Activated CD8-positive, alpha-beta memory T cell treated with anti-CD3 and anti-CD28 coated beads for 36 hours (primary cell): ENCODE measurements around the gene CLPX. TPM values are rescaled to one million over a fixed set of nuclear protein-coding genes. Genes with fewer than 3 reads are reported as not detected.
"Not testable (repeated sequence)": the region's sequence is repeated elsewhere in the genome, so short reads cannot be mapped to it uniquely, and the experiment has no call there.

Experiments
- CTCF ChIA-PET: fragments of 350-600 bp; sonication (Branson Sonifier 250); formaldehyde crosslinking; loops from one replicate; lab custom pipeline; 2021; ENCODE audit warnings: antibody characterized with exemption; lab: Charles Lee
- POLR2A ChIA-PET: fragments of 350-600 bp; sonication (Branson Sonifier 250); formaldehyde crosslinking; loops from one replicate; lab custom pipeline; 2021; ENCODE audit warnings: antibody characterized with exemption; lab: Charles Lee
- total RNA-seq, 2 experiments: library from RNA; stranded (reverse); gene quantifications; one replicate each; pipeline ENCODE4 v1.2.3, GENCODE V29; 2021

CLPX gene
- total RNA-seq, 2 experiments from 2014 or later: 62.8 to 67.6 TPM

DNA sequence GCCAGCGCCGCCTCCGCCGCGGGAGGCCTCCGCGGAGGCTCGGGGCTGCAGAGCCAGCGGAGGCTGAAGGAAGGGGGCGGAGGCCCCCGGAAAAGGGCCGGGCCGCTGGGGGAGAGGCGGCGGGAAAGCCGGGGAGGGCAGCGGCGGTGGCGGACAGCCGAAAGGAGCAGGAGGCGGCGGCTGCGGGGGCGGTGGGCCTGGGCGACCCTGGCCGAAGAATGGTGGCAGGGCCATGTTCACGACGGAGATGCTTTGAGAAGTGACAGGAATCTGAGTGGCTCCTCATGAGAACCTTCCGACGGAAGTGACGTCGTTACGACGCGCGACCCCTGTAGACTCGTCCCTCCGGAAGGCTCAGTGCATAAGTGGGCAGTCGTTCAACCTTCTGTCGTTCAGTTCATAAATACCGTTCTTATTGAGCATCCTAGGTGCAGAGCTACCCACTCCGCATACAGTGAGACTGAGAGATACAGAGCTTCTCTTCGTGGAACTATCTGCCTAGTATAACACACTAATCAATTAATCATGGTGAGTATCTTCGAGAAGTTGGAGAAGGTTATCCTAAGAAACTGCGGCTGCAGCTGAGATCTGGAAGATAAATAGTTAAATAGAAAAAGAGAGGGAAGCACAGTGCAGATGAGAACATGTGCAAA, 51.5 kb downstream of the CLPX start, which contains the start of gene PDCD7:
Gene PDCD7 (minus strand): TSS at position 261 of the 653 bp plus-strand sequence. CDS start 27 bp downstream, at position 234.
- ChIA-PET CTCF (interaction anchor here (1.0 to 1.3 kb wide), 2 partner anchors 11 to 83 kb away, joined by 3 read pairs; no protein-coding TSS in a partner anchor), POLR2A (interaction anchor here (0.5 to 1.0 kb wide), 5 partner anchors 47 to 383 kb away, joined by 3 to 6 read pairs (median 3); partner anchors contain the start of gene CLPX)

DNA sequence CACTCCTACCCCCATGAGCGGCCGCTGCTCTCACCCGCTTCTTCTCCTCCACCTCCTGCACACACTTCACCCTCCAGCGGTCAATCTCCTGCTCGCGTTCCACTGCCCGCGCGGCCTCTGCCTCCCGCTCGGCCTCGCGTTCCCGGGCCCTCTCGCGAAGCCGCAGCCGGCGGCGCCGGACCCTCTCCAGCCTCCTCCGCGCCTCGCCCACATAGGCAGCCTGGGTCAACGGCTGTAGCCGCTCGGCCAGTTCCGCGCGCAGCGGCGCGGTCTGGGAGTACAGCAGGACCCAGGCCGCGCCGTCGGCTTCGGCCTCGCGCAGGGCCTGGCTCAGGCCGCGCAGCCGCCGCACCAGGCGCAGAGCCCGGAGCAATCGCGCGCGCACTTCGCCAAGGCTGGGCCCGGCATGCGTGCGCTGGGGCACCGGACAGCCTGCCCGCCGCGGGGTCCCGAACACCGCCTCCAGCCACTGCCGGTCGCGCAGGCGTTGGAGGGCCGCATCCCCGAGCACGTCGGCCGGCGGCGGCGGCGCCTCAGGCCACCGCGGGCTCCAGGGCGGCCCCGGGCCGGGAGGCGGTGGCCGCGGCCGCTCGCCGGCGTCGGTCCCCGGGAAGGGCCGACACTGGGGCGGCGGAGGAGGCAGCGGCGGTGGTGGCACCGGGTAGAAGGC, 52.1 kb downstream of the CLPX start:
- ChIA-PET POLR2A (interaction anchor here (0.6 to 1.0 kb wide), 2 partner anchors 15 to 52 kb away, joined by 3 read pairs; partner anchors contain the start of gene CLPX), CTCF (interaction anchor here (1.0 to 1.3 kb wide), 2 partner anchors 12 to 83 kb away, joined by 3 read pairs; no protein-coding TSS in a partner anchor)

DNA sequence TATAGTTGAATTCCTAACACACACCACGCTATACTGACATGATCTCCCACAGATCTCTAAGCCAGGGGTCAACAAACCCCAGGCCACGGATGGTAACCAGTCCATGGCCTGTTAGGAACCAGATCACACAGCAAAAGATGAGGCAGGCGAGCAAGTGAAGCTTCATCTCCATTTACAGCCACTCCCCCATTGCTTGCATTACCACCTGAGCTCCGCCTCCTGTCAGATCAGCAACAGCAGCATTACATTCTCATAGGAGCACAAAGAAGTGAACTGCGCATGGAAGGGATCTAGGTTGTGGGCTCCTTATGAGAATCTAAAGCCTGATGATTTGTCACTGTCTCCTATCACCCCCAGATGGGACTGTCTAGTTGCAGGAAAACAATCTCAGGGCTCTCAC, 54.2 kb downstream of the CLPX start:
- ChIA-PET POLR2A (no interaction called here), CTCF (interaction anchor here (1.1 kb wide), 1 partner anchor 29 kb away, joined by 3 read pairs; no protein-coding TSS in a partner anchor)

DNA sequence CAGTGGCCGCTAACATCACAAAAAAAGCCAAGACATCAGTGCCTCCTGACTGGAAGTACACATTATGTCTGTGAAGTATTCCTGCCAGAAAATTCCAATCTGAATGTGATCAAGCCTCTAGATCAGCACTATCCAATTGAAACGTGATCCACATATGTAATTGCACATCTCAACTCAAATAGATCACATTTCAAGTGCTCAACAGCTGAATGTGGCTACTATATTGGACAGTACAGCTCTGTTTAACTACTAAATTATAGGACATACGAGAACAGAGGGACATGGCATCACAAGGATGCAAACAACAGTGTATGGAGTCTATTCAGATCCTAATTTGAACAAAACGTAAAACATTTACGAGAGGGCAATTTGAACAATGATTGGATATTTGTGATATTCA, 69.6 kb downstream of the CLPX start:
- CTCF ChIA-PET: interaction anchor here (2.0 kb wide), 1 partner anchor 14 kb away, joined by 6 read pairs; no protein-coding TSS in a partner anchor

DNA sequence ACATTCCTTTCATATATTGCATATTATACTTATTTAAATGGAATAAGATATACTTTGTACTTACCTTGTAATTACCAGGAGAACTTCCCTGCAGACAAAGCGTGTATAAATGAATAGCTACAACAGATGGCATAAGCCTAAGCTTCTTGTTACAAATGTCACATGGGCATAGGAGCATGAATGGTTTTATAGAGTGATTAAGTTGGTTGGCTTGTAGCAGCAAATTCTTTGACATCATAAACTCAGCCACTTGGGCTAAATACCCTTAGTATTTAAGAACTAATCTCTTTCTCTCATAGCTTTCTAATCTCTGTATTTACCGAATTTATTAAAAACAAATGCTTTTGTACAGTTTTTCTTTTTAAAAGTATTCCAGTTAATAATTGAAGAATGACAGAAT, 70.1 kb downstream of the CLPX start, which contains the start of gene UBAP1L:
Gene UBAP1L (minus strand): TSS at position 115 of the 400 bp plus-strand sequence. CDS start 8,985 bp downstream, outside the sequence.
- CTCF ChIA-PET: interaction anchor here (0.6 to 2.0 kb wide), 2 partner anchors 14 to 88 kb away, joined by 3 to 6 read pairs; no protein-coding TSS in a partner anchor
- POLR2A ChIA-PET: no interaction called here

More for the DNA sequence above, 69.6 kb downstream of the CLPX start:
- POLR2A ChIA-PET: no interaction called here

DNA sequence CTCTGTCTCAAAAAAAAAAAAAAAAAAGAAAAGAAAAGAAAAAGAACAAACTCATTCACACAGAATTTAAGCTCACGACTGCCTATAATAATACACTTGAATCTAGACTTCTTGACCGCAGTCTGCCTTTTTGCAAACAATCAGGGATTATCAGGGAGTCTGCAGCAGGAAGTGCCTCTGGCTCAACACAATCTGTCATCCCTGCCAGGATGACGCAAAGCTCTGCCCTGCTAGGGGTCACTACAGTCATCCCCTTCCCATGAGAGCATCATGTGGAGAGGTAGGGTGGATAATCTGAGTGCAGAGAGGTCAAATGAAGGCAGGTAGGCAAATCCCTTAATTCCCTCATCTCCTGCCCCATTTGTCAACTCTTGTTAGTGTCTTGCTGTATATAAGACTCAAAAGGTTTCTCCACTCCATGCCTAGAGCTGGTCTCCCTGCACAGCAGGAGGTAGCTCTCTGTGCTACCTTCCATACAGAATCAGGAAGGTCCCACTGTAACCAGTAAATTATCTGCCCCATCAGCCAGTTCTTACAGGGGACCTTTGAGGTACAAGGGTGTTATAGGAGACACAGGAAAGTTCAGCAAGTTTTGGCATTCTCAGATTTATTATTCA, 74.4 kb downstream of the CLPX start:
- ChIA-PET POLR2A (no interaction called here), CTCF (interaction anchor here (0.7 kb wide), 1 partner anchor 84 kb away, joined by 3 read pairs; no protein-coding TSS in a partner anchor)

DNA sequence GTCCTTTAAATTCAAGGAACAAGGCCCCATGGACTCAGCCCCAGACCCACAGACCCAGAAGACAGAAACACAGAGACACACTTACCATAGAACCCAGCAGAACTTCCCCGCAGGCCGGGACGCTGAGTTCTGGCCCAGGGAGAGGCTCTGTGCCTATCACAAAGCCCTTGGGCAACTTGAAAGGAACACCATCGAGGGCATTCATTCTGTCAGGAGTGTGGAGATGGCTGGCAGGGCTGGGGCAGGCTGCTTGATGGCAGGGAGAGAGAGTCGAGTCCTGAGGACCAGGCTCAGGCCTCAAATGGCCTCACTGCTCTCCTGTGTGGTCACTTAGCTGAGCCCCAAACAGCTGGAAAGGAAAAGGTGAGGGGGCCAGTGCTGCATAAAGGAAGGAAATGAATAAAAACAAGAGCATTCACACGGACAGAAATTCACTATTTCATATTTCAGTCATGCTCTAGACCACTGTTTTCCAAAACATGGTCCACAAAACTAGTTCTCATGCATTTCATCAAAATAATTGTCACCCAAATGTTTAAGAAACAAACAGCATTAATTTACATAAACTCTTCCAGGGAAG, 79.0 kb downstream of the CLPX start:
- CTCF ChIA-PET: no interaction called here
- POLR2A ChIA-PET: no interaction called here

DNA sequence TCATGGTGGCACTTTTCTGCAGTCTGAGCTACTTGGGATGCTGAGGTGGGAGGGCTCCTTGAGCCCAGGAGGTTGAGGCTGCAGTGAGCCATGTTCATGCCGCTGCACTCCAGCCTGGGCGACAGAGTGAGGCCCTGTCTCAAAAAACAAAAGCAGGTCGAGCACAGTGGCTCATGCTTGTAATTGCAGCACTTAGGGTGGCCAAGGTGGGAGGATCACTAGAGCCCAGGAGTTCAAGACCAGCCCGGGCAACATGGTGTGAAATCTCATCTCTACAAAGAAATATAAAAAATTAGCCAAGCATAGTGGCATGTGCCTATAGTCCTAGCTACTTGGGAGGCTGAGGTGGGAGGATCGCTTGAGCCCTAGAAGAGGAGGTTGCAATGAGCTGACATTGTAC, 80.1 kb downstream of the CLPX start:
- ChIA-PET POLR2A (no interaction called here), CTCF (no interaction called here)

DNA sequence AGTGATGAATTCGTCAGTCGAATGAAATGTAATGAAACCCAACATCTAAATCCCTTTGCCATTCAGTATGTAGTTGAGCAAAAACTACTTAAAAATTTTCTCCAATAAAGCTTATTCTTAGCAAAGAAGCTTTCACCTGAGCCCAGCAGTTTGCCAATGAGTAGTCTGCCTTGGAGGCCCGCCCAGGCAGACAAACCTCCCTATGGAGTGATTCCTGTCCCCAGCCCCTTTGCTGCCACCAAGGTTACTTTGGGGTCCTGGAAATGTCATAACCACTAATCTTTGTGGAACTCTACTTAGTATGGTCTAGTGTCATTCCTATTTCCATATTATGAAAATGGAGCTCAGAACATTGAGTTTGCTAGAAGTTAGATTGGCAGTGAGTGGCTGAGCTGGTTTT, 82.2 kb downstream of the CLPX start:
- CTCF ChIA-PET: no interaction called here
- POLR2A ChIA-PET: no interaction called here

DNA sequence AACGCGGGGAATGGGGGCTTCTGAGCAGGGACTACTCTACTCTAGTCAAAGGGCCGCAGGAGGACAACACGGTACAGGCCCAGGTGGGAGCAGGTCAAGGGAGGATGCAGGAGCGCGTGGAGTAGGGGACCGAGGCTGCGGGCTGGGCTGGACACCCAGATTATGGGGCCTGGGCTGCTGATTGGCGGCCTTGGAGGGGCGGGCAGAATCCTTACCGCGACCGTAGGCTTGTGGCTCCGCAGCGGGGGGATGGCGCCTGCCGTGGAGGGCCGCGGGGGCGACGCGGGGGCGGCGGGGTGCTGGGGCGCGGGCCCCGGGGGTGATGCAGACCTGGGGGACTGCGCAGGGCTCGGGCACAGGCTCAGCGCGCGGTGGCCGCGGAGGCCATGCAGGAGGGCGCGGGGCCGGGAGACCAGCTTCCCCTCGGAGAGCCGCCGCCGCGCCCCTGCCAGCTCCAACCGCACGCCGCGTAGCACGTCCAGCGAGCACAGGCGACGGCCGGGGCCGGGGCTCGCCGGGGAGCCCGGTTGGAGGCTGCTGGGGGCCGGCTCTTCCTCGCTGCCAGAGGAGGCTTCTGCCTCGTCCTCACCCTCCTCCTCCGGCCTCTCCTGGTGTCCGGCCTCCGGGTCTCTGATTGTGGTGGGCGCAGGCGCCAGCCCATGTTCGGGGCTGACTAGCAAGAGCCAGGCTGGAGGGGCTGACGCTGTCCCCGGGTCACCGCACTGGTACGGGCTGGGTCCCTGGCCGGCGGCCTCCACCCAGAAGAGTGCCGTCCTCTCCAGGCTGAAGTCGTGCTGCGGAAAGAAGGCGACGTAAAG, 83.0 kb downstream of the CLPX start:
- ChIA-PET POLR2A (interaction anchor here (0.5 kb wide), 1 partner anchor 1170 kb away, joined by 5 read pairs; no protein-coding TSS in a partner anchor), CTCF (interaction anchor here (0.6 to 2.1 kb wide), 8 partner anchors 12 to 370 kb away, joined by 3 to 15 read pairs (median 4); partner anchors contain the start of gene UBAP1L)

DNA sequence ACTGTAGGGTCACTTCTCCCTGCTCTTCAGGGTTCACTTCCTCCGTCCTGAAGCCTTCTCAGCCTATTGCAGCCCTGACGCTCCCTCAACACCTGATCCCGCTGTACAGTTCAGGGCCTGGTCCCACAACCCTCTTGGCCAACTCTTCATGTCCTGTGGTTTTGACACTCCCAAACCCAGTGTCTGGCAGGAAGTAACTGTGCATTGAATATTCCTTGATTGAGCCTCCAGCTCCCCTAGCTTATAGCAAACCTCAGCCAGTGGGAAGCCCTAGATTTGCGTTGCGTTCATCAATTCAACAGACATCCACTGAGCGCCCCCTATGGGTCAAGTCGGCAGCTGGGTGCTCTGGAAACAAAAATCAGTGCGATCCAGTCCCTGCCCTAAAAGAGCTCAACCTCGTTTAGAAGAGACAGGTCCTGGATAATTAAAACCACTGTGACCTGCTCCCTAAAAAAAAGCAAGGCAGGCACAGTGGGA, 83.7 kb downstream of the CLPX start:
- POLR2A ChIA-PET: interaction anchor here (0.5 kb wide), 1 partner anchor 1170 kb away, joined by 5 read pairs; no protein-coding TSS in a partner anchor
- CTCF ChIA-PET: interaction anchor here (0.6 to 2.1 kb wide), 9 partner anchors 13 to 369 kb away, joined by 3 to 15 read pairs (median 4); partner anchors contain the start of gene UBAP1L

DNA sequence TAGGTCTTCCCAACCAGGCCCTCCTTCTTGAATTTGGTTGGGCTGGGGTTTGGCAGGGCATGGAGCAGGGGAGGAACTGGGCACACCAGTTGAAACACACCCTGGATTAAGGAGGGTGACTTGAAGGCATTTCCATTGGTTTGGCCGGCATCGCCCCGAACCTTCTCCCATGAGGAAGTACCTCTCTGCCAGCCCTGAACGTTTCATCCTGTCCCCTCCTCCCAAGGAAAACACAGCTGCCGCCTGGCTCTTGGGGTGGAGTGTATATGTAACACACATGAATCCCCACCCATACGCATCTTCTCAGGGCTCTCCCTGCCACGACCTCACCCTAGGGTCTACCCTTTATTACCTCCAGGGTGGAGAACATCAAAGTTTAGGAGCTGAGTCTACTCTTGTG, 84.7 kb downstream of the CLPX start:
- CTCF ChIA-PET: interaction anchor here (1.3 to 2.1 kb wide), 4 partner anchors 14 to 64 kb away, joined by 3 to 15 read pairs (median 5); partner anchors contain the start of gene UBAP1L
- POLR2A ChIA-PET: no interaction called here

DNA sequence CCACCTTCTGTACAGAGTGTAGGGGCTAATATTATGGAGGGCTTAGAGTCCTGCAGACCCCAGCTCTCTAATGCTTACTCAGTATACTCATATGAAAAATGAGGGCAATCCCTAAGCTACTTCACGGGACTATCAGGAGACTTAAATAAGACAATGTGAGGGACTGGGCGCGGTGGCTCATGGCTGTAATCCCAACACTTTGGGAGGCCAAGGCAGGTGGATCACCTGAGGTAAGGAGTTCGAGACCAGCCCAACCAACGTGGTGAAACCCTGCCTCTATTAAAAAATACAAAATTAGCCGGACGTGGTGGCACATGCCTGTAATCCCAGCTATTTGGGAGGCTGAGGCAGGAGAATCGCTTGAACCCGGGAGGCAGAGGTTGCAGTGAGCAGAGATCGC, 85.3 kb downstream of the CLPX start:
- POLR2A ChIA-PET: not testable (repeated sequence)
- CTCF ChIA-PET: interaction anchor here (0.7 to 2.1 kb wide), 2 partner anchors 45 to 69 kb away, joined by 3 to 15 read pairs; no protein-coding TSS in a partner anchor

DNA sequence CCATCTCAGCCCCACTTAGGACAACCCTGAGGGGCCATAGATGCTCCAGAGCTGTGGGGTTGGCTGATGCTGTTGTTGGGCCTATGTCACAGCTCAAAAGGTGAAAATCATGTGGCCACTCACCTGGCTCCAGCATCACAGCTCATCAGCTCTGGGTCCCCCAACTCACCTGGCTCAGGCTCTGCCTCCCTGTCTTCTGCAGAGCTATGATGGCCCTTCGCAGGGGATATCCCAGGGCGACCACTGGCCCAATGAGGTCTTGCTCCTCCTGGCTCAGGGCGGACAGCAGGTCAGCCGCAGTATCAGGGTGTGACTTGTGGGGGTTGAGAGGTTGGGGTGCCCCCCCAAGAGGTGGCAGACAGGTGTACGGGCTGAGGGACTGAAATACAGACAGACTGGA, 85.8 kb downstream of the CLPX start:
- CTCF ChIA-PET: interaction anchor here (0.7 kb wide), 1 partner anchor 69 kb away, joined by 3 read pairs; no protein-coding TSS in a partner anchor
- POLR2A ChIA-PET: no interaction called here
